IMR-90 (cell line): ENCODE data around the gene MAPRE2. TPM values are rescaled to one million over a fixed set of nuclear protein-coding genes. Genes with fewer than 3 reads are reported as not detected.

Experiments used
- ATAC-seq: fragments of 200-7000 bp; cut with Tn5 transposase; 2 replicates; pipeline ENCODE4 v1.9.1; 2020; ENCODE audit warnings: low read depth, mild to moderate bottlenecking, moderate library complexity
- BruUV-seq: library from RNA; stranded (reverse); fragments of 400-500 nt; replicated peaks from 2 replicates; lab custom pipeline; 2021; lab: Mats Ljungman, UMichigan
- CTCF ChIA-PET: fragments of 300-600 bp; formaldehyde crosslinking; extraction: SDS; loops from one replicate; lab custom pipeline; 2021; ENCODE audit warnings: antibody characterized with exemption; lab: Yijun Ruan, JAX
- POLR2A ChIA-PET: fragments of 300-600 bp; sonication (Branson Sonifier 250); formaldehyde crosslinking; loops from one replicate; lab custom pipeline; 2022; ENCODE audit warnings: antibody characterized with exemption; ENCODE audit not compliant: unreplicated experiment; lab: Charles Lee
- DNase-seq: peaks from one replicate; pipeline ENCODE4 v3.0.0; 2013
- H2AFZ ChIP-seq: replicated peaks from 2 replicates; pipeline ENCODE3; 2013; ENCODE audit warnings: low read length, mild to moderate bottlenecking; ENCODE audit not compliant: poor library complexity
- H2AK5ac ChIP-seq: 2 replicates; pipeline ENCODE4 v1.6.1; 2013; ENCODE audit warnings: low read depth, low read length, inconsistent platforms
- H2AK9ac ChIP-seq: replicated peaks from 2 replicates; pipeline ENCODE3; 2013; ENCODE audit warnings: mild to moderate bottlenecking, low read depth, low read length, moderate library complexity; ENCODE audit not compliant: poor library complexity
- H2BK120ac ChIP-seq: 2 replicates; pipeline ENCODE4 v1.6.1; 2013; ENCODE audit warnings: low read depth, low read length, inconsistent platforms
- H2BK15ac ChIP-seq: 3 replicates; pipeline ENCODE4 v1.6.1; 2013; ENCODE audit warnings: low read depth, low read length, inconsistent platforms
- H2BK20ac ChIP-seq: 2 replicates; pipeline ENCODE4 v1.6.1; 2013; ENCODE audit warnings: low read depth, mild to moderate bottlenecking, inconsistent platforms, low read length, moderate library complexity
- H2BK5ac ChIP-seq: 2 replicates; pipeline ENCODE4 v1.6.1; 2013; ENCODE audit warnings: mild to moderate bottlenecking, low read depth, low read length, inconsistent platforms; ENCODE audit not compliant: poor library complexity, severe bottlenecking
- H3K14ac ChIP-seq: replicated peaks from 2 replicates; pipeline ENCODE4 v1.6.1; 2013; ENCODE audit warnings: low read depth, low read length, inconsistent platforms
- H3K18ac ChIP-seq: 2 replicates; pipeline ENCODE4 v1.6.1; 2013; ENCODE audit warnings: low read depth, low read length, control low read depth
- H3K23ac ChIP-seq: 2 replicates; pipeline ENCODE4 v1.6.1; 2013; ENCODE audit warnings: low read depth, low read length, inconsistent platforms
- H3K27ac ChIP-seq: 2 replicates; pipeline ENCODE4 v1.5.1; 2013; ENCODE audit warnings: mild to moderate bottlenecking, control low read depth, low read length; ENCODE audit not compliant: insufficient read depth
- H3K27me3 ChIP-seq: 2 replicates; pipeline ENCODE4 v1.6.1; 2013; ENCODE audit warnings: low read length; ENCODE audit not compliant: control insufficient read depth, insufficient read depth
- H3K36me3 ChIP-seq: 2 replicates; pipeline ENCODE4 v1.6.1; 2013; ENCODE audit warnings: low read length, mixed read lengths; ENCODE audit not compliant: control insufficient read depth, insufficient read depth
- H3K4ac ChIP-seq: 2 replicates; pipeline ENCODE4 v1.6.1; 2013; ENCODE audit warnings: low read depth, low read length, inconsistent platforms
- H3K4me1 ChIP-seq: 2 replicates; pipeline ENCODE4 v1.6.1; 2013; ENCODE audit warnings: low read length, mixed read lengths; ENCODE audit not compliant: control insufficient read depth, insufficient read depth
- H3K4me2 ChIP-seq: 2 replicates; pipeline ENCODE4 v1.6.1; 2013; ENCODE audit warnings: low read depth, mild to moderate bottlenecking, control low read depth, low read length, moderate library complexity
- H3K4me3 ChIP-seq: 2 replicates; pipeline ENCODE4 v1.5.1; 2013; ENCODE audit warnings: low read depth, mild to moderate bottlenecking, control low read depth, low read length, moderate library complexity; ENCODE audit not compliant: insufficient read depth
- H3K56ac ChIP-seq: 2 replicates; pipeline ENCODE4 v1.6.1; 2013; ENCODE audit warnings: low read length, inconsistent platforms; ENCODE audit not compliant: insufficient read depth; ENCODE audit errors: extremely low read depth
- H3K79me1 ChIP-seq, 2 experiments: 2 replicates each; pipeline ENCODE4 v1.6.1; 2013; ENCODE audit warnings: low read length in 2 of 2, inconsistent platforms in 1 of 2, low read depth in 1 of 2
- H3K9ac ChIP-seq: 2 replicates; pipeline ENCODE4 v1.6.1; 2013; ENCODE audit warnings: low read depth, low read length, control low read depth
- H3K9me1 ChIP-seq: 2 replicates; pipeline ENCODE4 v1.6.1; 2013; ENCODE audit warnings: low read length, inconsistent platforms; ENCODE audit not compliant: insufficient read depth
- H3K9me3 ChIP-seq: 2 replicates; pipeline ENCODE4 v1.6.1; 2013; ENCODE audit warnings: low read length; ENCODE audit not compliant: control insufficient read depth, insufficient read depth
- H4K20me1 ChIP-seq: 2 replicates; pipeline ENCODE4 v1.6.1; 2013; ENCODE audit warnings: low read length, inconsistent platforms; ENCODE audit not compliant: insufficient read depth
- H4K5ac ChIP-seq: 2 replicates; pipeline ENCODE4 v1.6.1; 2013; ENCODE audit warnings: mild to moderate bottlenecking, low read depth, low read length, control low read depth
- H4K8ac ChIP-seq, 2 experiments: 2 replicates each; pipeline ENCODE4 v1.6.1; 2013; ENCODE audit warnings: low read depth in 2 of 2, low read length in 2 of 2, control low read depth in 1 of 2, inconsistent platforms in 1 of 2
- H4K91ac ChIP-seq: 2 replicates; pipeline ENCODE4 v1.6.1; 2013; ENCODE audit warnings: low read depth, low read length, inconsistent platforms; ENCODE audit not compliant: insufficient read depth
- BHLHE40 ChIP-seq: fragments of 150-350 bp; IDR thresholded peaks from 2 replicates; pipeline ENCODE4 v1.6.1; 2016; ENCODE audit warnings: mild to moderate bottlenecking, low read depth, low read length
- CEBPB ChIP-seq: IDR thresholded peaks from 2 replicates; pipeline ENCODE4 v1.6.1; 2012; ENCODE audit warnings: low read depth, low read length, improper control_type of control experiment
- CHD1 ChIP-seq: IDR thresholded peaks from 2 replicates; pipeline ENCODE4 v1.6.1; 2012; ENCODE audit warnings: low read depth, low read length, improper control_type of control experiment
- FOS ChIP-seq: fragments of 150-350 bp; IDR thresholded peaks from 2 replicates; pipeline ENCODE4 v1.6.1; 2016; ENCODE audit warnings: low read depth, low read length
- MAFK ChIP-seq: IDR thresholded peaks from 2 replicates; pipeline ENCODE4 v1.6.1; 2012; ENCODE audit warnings: low read depth, low read length, improper control_type of control experiment
- MAZ ChIP-seq: IDR thresholded peaks from 2 replicates; pipeline ENCODE4 v1.6.1; 2012; ENCODE audit warnings: low read depth, mild to moderate bottlenecking, low read length, improper control_type of control experiment, moderate library complexity, borderline replicate concordance
- MXI1 ChIP-seq: IDR thresholded peaks from 2 replicates; pipeline ENCODE4 v1.6.1; 2012; ENCODE audit warnings: low read depth, mild to moderate bottlenecking, low read length, moderate library complexity, borderline replicate concordance
- NFE2L2 ChIP-seq: fragments of 150-350 bp; IDR thresholded peaks from 2 replicates; pipeline ENCODE4 v1.6.1; 2016; ENCODE audit warnings: low read depth, mild to moderate bottlenecking, low read length
- POLR2A ChIP-seq: IDR thresholded peaks from 2 replicates; pipeline ENCODE4 v1.6.1; 2012; ENCODE audit warnings: mild to moderate bottlenecking, low read depth, low read length
- RAD21 ChIP-seq: IDR thresholded peaks from 2 replicates; pipeline ENCODE4 v1.6.1; 2012; ENCODE audit warnings: low read length, improper control_type of control experiment
- RCOR1 ChIP-seq: IDR thresholded peaks from 2 replicates; pipeline ENCODE4 v1.6.1; 2012; ENCODE audit warnings: mild to moderate bottlenecking, low read length, improper control_type of control experiment; ENCODE audit not compliant: insufficient replicate concordance
- RFX5 ChIP-seq: IDR thresholded peaks from 2 replicates; pipeline ENCODE4 v1.8.0; 2012; ENCODE audit warnings: low read depth, mild to moderate bottlenecking, low read length, moderate library complexity
- SMC3 ChIP-seq: fragments of 150-350 bp; IDR thresholded peaks from 2 replicates; pipeline ENCODE4 v1.6.1; 2016; ENCODE audit warnings: low read depth, mild to moderate bottlenecking, antibody characterized with exemption, low read length, moderate library complexity
- USF2 ChIP-seq: fragments of 150-350 bp; IDR thresholded peaks from 2 replicates; pipeline ENCODE4 v1.6.1; 2017; ENCODE audit warnings: mild to moderate bottlenecking, antibody characterized with exemption, low read length, low read depth
- WGBS, 2 experiments: methylation state at CpG; one replicate each; pipeline versions ENCODE4 v1.1.5 to v1.1.7; 2013; ENCODE audit warnings: missing lambda C conversion rate in 2 of 2; ENCODE audit not compliant: insufficient read length in 1 of 2; ENCODE audit errors: extremely low coverage in 2 of 2; 5-methylcytosine and 5-hydroxymethylcytosine counted together
- dilution Hi-C: fragments of 300-500 bp; cut with HindIII; formaldehyde crosslinking; loops from one replicate; pipeline ENCODE4 v1.14.3; 2018; ENCODE audit warnings: low sequenced_read_pairs; ENCODE audit not compliant: unreplicated experiment
- in situ Hi-C: fragments of 300-500 bp; cut with MboI; formaldehyde crosslinking; loops from 3 replicates; pipeline ENCODE4 v1.14.3; 2019; ENCODE audit warnings: low sequenced_read_pairs, inconsistent platforms, mixed read lengths
- intact Hi-C: fragments of 100-400 bp; cut with micrococcal nuclease; formaldehyde crosslinking; loops from 2 replicates; pipeline ENCODE4 v1.10.0; 2022
- polyA plus RNA-seq, 3 experiments: library from polyadenylated mRNA; depleted of rRNA; stranded (reverse); fragments of >200 nt; gene quantifications; 2 replicates each; pipeline ENCODE4 v1.2.3, GENCODE V29; 2012; ENCODE audit warnings: low replicate concordance in 1 of 3
- total RNA-seq: library from RNA; depleted of rRNA; stranded (reverse); fragments of >200 nt; gene quantifications from 2 replicates; pipeline ENCODE4 v1.2.3, GENCODE V29; 2012
- TF ChIP-seq, protein P1 (sequence below): conservative IDR thresholded peaks from 2 replicates; pipeline ENCODE4 v1.5.1; 2012; ENCODE audit warnings: mild to moderate bottlenecking, low read depth, low read length, improper control_type of control experiment
- TF ChIP-seq, protein P2 (sequence below): fragments of 150-350 bp; IDR thresholded peaks from 2 replicates; pipeline ENCODE4 v1.6.1; 2016; ENCODE audit warnings: low read depth, mild to moderate bottlenecking, low read length, moderate library complexity, borderline replicate concordance

Gene MAPRE2
- total and polyA plus RNA-seq, 2 of the 4 experiments (the other 2 are of a cell fraction) = 19.6 to 23.8 TPM

- H3K14ac ChIP-seq = no peak overlapping the region
- H2BK15ac ChIP-seq = no peak overlapping the region
- CTCF ChIA-PET = interaction anchor here (1.0 kb wide), 1 partner anchor 45 kb away, joined by 3 read pairs; no protein-coding TSS in a partner anchor
- no peak overlapping the region for H3K9ac ChIP-seq
- H2BK20ac ChIP-seq = no peak overlapping the region; the same call in 1 of the 2 replicates
- H3K9me3 ChIP-seq = no peaks in the 10 kb centered on the region
- H3K4me1 ChIP-seq = peaks cover 5% of the 10 kb centered on the region
- intact Hi-C loops (no loop called here), in situ Hi-C loops (no loop called here), dilution Hi-C loops (no loop called here)
- H2AFZ ChIP-seq = no peak overlapping the region
- H3K18ac ChIP-seq = no peak overlapping the region
- peaks cover 13% of the 10 kb centered on the region; the same call in 1 of the 2 replicates for H3K9me1 ChIP-seq
- H4K91ac ChIP-seq = no peak overlapping the region
- H2BK120ac ChIP-seq = no peak overlapping the region
- no peak for TF ChIP-seq SMC3
- TF ChIP-seq RFX5 = no peak
- no peak for TF ChIP-seq MAZ
- TF ChIP-seq, protein P1, sequence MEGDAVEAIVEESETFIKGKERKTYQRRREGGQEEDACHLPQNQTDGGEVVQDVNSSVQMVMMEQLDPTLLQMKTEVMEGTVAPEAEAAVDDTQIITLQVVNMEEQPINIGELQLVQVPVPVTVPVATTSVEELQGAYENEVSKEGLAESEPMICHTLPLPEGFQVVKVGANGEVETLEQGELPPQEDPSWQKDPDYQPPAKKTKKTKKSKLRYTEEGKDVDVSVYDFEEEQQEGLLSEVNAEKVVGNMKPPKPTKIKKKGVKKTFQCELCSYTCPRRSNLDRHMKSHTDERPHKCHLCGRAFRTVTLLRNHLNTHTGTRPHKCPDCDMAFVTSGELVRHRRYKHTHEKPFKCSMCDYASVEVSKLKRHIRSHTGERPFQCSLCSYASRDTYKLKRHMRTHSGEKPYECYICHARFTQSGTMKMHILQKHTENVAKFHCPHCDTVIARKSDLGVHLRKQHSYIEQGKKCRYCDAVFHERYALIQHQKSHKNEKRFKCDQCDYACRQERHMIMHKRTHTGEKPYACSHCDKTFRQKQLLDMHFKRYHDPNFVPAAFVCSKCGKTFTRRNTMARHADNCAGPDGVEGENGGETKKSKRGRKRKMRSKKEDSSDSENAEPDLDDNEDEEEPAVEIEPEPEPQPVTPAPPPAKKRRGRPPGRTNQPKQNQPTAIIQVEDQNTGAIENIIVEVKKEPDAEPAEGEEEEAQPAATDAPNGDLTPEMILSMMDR = no peak
- TF ChIP-seq USF2 = no peak
- no peak for TF ChIP-seq BHLHE40
- TF ChIP-seq FOS = no peak
- TF ChIP-seq MXI1 = no peak
- no peak for TF ChIP-seq MAFK
- no peak for TF ChIP-seq RAD21
- no peak for TF ChIP-seq CEBPB
- TF ChIP-seq RCOR1 = no peak
- TF ChIP-seq, protein P2, sequence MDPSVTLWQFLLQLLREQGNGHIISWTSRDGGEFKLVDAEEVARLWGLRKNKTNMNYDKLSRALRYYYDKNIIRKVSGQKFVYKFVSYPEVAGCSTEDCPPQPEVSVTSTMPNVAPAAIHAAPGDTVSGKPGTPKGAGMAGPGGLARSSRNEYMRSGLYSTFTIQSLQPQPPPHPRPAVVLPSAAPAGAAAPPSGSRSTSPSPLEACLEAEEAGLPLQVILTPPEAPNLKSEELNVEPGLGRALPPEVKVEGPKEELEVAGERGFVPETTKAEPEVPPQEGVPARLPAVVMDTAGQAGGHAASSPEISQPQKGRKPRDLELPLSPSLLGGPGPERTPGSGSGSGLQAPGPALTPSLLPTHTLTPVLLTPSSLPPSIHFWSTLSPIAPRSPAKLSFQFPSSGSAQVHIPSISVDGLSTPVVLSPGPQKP = no peak
- TF ChIP-seq POLR2A = no peak
- no peak for TF ChIP-seq NFE2L2
- TF ChIP-seq CHD1 = no peak
- H4K20me1 ChIP-seq = no peaks in the 10 kb centered on the region
- no peak overlapping the region for H3K23ac ChIP-seq
- no peak overlapping the region for H2BK5ac ChIP-seq
- H2AK5ac ChIP-seq = peak overlapping the region; percentile 43; the same call in 1 of the 2 replicates
- H3K36me3 ChIP-seq = no peaks in the 10 kb centered on the region
- H3K4me3 ChIP-seq = no peak overlapping the region
- DNase-seq (no peak), ATAC-seq (no peak)
- no peak overlapping the region for H4K5ac ChIP-seq
- H4K8ac ChIP-seq = no peak overlapping the region
- WGBS, 2 experiments = no CpG with 5 or more reads among the region's 1 CpG
- H3K4me2 ChIP-seq = no peak overlapping the region
- 0 out of 4 replicates have a peak, but pooled peaks cover 0 to 5% of the 10 kb centered on the region in 2 experiments for H3K79me1 ChIP-seq
- no peaks in the 10 kb centered on the region for H3K27me3 ChIP-seq
- no peak overlapping the region; the same call in 1 of the 2 replicates for H3K4ac ChIP-seq
- POLR2A ChIA-PET = no interaction called here
- no peak overlapping the region for H3K27ac ChIP-seq
- H2AK9ac ChIP-seq = peak overlapping the region; percentile 5
- H3K56ac ChIP-seq = no peak overlapping the region
- no TSS peak for BruUV-seq
Measured at GRCh38 chr18:35074581-35074980, 33.4 kb downstream of the MAPRE2 start.
